Brain microvascular endothelial cell (primary cell): ENCODE measurements around the gene HOXA5.

Experiments used
- DNase-seq: peaks from one replicate; pipeline ENCODE4 v3.0.0-alpha.2; 2020
- H3K27ac ChIP-seq: fragments of 250-450 bp; sonication (Bioruptor Pico); 2 replicates; pipeline ENCODE4 v1.5.1; 2020; ENCODE audit warnings: mild to moderate bottlenecking, moderate library complexity
- H3K27me3 ChIP-seq: fragments of 250-450 bp; sonication (Bioruptor Pico); replicated peaks from 2 replicates; pipeline ENCODE4 v1.5.1; 2020; ENCODE audit warnings: mild to moderate bottlenecking
- H3K36me3 ChIP-seq: fragments of 250-450 bp; sonication (Bioruptor Pico); replicated peaks from 2 replicates; pipeline ENCODE4 v1.5.1; 2020; ENCODE audit warnings: mild to moderate bottlenecking
- H3K4me3 ChIP-seq: 2 replicates; pipeline ENCODE4 v1.5.1; 2011; ENCODE audit warnings: low read depth, mild to moderate bottlenecking, control low read depth, low read length, moderate library complexity
- in situ Hi-C: cut with HindIII; loops from 2 replicates; pipeline ENCODE4 v1.10.0; 2017; ENCODE audit warnings: low sequenced_read_pairs, low pct_ligation_motif_present
- TF ChIP-seq, protein P1 (sequence below): IDR thresholded peaks from 2 replicates; pipeline ENCODE4 v1.5.1; 2011; ENCODE audit warnings: low read depth, mild to moderate bottlenecking, moderate library complexity, low read length, control low read depth, inconsistent platforms; ENCODE audit errors: missing control alignments

HOXA5 gene

GRCh38 chr7:27178366-27178765 is 34.9 kb upstream of the HOXA5 start:
- no peak for DNase-seq
- H3K27ac ChIP-seq, result no peak overlapping the region
- in situ Hi-C loops, result no loop called here
- H3K36me3 ChIP-seq, result no peaks in the 10 kb centered on the region
- H3K4me3 ChIP-seq, result no peak overlapping the region
- peaks cover 93% of the 10 kb centered on the region for H3K27me3 ChIP-seq
- TF ChIP-seq, protein P1, sequence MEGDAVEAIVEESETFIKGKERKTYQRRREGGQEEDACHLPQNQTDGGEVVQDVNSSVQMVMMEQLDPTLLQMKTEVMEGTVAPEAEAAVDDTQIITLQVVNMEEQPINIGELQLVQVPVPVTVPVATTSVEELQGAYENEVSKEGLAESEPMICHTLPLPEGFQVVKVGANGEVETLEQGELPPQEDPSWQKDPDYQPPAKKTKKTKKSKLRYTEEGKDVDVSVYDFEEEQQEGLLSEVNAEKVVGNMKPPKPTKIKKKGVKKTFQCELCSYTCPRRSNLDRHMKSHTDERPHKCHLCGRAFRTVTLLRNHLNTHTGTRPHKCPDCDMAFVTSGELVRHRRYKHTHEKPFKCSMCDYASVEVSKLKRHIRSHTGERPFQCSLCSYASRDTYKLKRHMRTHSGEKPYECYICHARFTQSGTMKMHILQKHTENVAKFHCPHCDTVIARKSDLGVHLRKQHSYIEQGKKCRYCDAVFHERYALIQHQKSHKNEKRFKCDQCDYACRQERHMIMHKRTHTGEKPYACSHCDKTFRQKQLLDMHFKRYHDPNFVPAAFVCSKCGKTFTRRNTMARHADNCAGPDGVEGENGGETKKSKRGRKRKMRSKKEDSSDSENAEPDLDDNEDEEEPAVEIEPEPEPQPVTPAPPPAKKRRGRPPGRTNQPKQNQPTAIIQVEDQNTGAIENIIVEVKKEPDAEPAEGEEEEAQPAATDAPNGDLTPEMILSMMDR, result no peak

DNA sequence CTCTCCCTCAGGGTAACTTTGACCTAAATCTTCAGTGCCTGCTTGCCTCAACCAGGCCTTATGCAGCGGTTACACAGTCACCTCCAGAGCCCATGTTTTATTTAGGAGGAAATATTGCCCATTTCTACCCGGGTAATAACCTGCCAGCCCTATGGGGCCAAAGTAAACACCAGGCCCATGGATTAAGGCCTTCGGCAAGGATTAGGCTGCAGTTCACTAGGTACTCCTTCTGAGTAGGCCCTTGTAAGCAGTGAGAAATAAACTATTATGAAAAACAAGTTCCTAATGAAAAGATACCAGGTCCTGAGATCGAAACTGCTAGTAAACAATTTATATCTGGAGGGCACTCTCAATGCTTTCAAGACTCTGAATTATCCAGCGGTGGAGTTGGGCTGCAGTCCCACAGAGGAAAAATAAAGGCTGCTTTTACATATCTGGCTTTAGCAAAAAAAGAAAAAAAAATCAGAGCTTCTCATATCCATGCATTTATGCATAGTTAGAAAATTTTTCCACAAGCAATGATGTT is 34.4 kb upstream of the HOXA5 start:
- Histone ChIP-seq H3K27me3 (peaks cover 93% of the 10 kb centered on the region), H3K4me3 (no peak overlapping the region)

GRCh38 chr7:27176962-27177794 is 33.7 kb upstream of the HOXA5 start:
- Histone ChIP-seq H3K27ac (no peak overlapping the region), H3K4me3 (no peak overlapping the region), H3K27me3 (peaks cover 93% of the 10 kb centered on the region), H3K36me3 (no peaks in the 10 kb centered on the region)
- TF ChIP-seq, protein P1, result no peak
- in situ Hi-C loops, result no loop called here
- DNase-seq, result no peak

More for the DNA sequence above, 34.4 kb upstream of the HOXA5 start:
- no peak for DNase-seq
- in situ Hi-C loops, result no loop called here
- TF ChIP-seq, protein P1, result no peak
- Histone ChIP-seq H3K27ac (no peak overlapping the region), H3K36me3 (no peaks in the 10 kb centered on the region)

GRCh38 chr7:27176524-27176845 is 33.0 kb upstream of the HOXA5 start:
- H3K4me3 ChIP-seq, result no peak overlapping the region
- TF ChIP-seq, protein P1, result no peak
- no peak for DNase-seq
- no peak overlapping the region for H3K27ac ChIP-seq
- in situ Hi-C loops, result no loop called here
- no peaks in the 10 kb centered on the region for H3K36me3 ChIP-seq
- H3K27me3 ChIP-seq, result peaks cover 95% of the 10 kb centered on the region

GRCh38 chr7:27175626-27176523 is 32.4 kb upstream of the HOXA5 start:
- Histone ChIP-seq H3K36me3 (no peaks in the 10 kb centered on the region), H3K27me3 (peaks cover 96% of the 10 kb centered on the region), H3K27ac (no peak overlapping the region), H3K4me3 (no peak overlapping the region)
- DNase-seq, result no peak
- TF ChIP-seq, protein P1, result no peak
- in situ Hi-C loops, result no loop called here
